DOHH2 (cell line): ENCODE results near the gene NRROS.

Source experiments
- H3F3A ChIP-seq: fragments of 200-600 bp; sonication (generic), shearing (Covaris generic); 2 replicates; pipeline ENCODE4 v1.6.0; 2016; ENCODE audit warnings: antibody characterized with exemption, mild to moderate bottlenecking; ENCODE audit not compliant: control insufficient read depth, insufficient read depth
- H3K27ac ChIP-seq: fragments of 200-600 bp; sonication (generic); 2 replicates; pipeline ENCODE4 v1.5.1; 2014; ENCODE audit warnings: low read depth, mild to moderate bottlenecking, low read length, moderate library complexity
- H3K27me3 ChIP-seq: fragments of 200-600 bp; sonication (generic); 2 replicates; pipeline ENCODE4 v1.6.1; 2014; ENCODE audit warnings: mild to moderate bottlenecking, low read length, mixed read lengths; ENCODE audit not compliant: control insufficient read depth
- H3K36me3 ChIP-seq: fragments of 200-600 bp; sonication (generic); 2 replicates; pipeline ENCODE4 v1.6.1; 2014; ENCODE audit warnings: mild to moderate bottlenecking, low read length, moderate library complexity, mixed read lengths; ENCODE audit not compliant: control insufficient read depth
- H3K4me1 ChIP-seq: fragments of 200-600 bp; sonication (generic); 2 replicates; pipeline ENCODE4 v1.6.1; 2014; ENCODE audit warnings: mild to moderate bottlenecking, low read length, mixed read lengths; ENCODE audit not compliant: control insufficient read depth
- H3K4me2 ChIP-seq: fragments of 200-600 bp; sonication (generic); 2 replicates; pipeline ENCODE4 v1.6.0; 2014; ENCODE audit warnings: mild to moderate bottlenecking, low read length, moderate library complexity
- H3K4me3 ChIP-seq: fragments of 200-600 bp; sonication (generic); 2 replicates; pipeline ENCODE4 v1.5.1; 2014; ENCODE audit warnings: mild to moderate bottlenecking, low read length, mixed read lengths
- H3K79me2 ChIP-seq: fragments of 200-600 bp; sonication (generic); 2 replicates; pipeline ENCODE4 v1.6.1; 2014; ENCODE audit warnings: mild to moderate bottlenecking, low read length, mixed read lengths; ENCODE audit not compliant: control insufficient read depth
- H3K9me2 ChIP-seq: fragments of 200-600 bp; sonication (generic); replicated peaks from 2 replicates; pipeline ENCODE4 v1.6.1; 2014; ENCODE audit warnings: mild to moderate bottlenecking, low read length, mixed read lengths; ENCODE audit not compliant: control insufficient read depth
- H3K9me3 ChIP-seq: fragments of 200-600 bp; sonication (generic); 2 replicates; pipeline ENCODE4 v1.6.1; 2014; ENCODE audit warnings: antibody characterized with exemption, low read length, mixed read lengths; ENCODE audit not compliant: control insufficient read depth, insufficient read depth
- H4K20me1 ChIP-seq: fragments of 200-600 bp; sonication (generic); 2 replicates; pipeline ENCODE4 v1.6.0; 2014; ENCODE audit warnings: low read depth, mild to moderate bottlenecking, antibody characterized with exemption, low read length, moderate library complexity; ENCODE audit not compliant: control insufficient read depth, insufficient read depth
- EZH2phosphoT487 ChIP-seq: fragments of 200-600 bp; sonication (generic); IDR thresholded peaks from 2 replicates; pipeline ENCODE4 v1.6.1; 2017; ENCODE audit warnings: borderline replicate concordance, mild to moderate bottlenecking, antibody characterized with exemption, low read length, moderate library complexity, mixed read lengths
- TF ChIP-seq, protein P1 (sequence below): fragments of 200-600 bp; sonication (generic); IDR thresholded peaks from one replicate; pipeline ENCODE4 v1.5.1; 2014; ENCODE audit warnings: antibody characterized with exemption, mild to moderate bottlenecking, low read depth, low read length; ENCODE audit not compliant: poor library complexity, severe bottlenecking

Gene NRROS

DNA sequence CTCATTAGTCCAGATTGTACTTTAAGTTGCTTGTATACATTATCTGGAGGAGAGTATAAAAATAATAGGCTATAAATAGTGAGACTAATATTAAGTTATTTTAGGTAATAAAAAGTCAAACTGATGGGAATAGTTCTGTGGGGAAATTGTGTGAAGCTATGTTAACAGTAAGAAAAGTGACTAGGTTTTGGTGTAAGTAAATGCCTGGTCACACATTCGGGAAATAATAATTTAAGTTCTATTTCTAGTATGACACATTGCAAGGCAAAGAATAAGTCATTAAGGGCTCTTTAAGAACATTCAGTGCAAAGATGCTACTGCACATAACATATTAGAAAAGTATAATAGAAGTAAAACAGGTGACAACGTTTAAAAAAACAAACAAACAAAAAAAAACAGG is 18.8 kb upstream of the NRROS start:
- no peaks in the 10 kb centered on the region for H3K9me2 ChIP-seq
- no peaks in the 10 kb centered on the region for H3K9me3 ChIP-seq
- no peak overlapping the region for H3K4me2 ChIP-seq
- no peak overlapping the region for H3K27ac ChIP-seq
- no peaks in the 10 kb centered on the region for H3F3A ChIP-seq
- peaks cover 18% of the 10 kb centered on the region for H3K4me1 ChIP-seq
- no peak overlapping the region for H3K4me3 ChIP-seq
- H4K20me1 ChIP-seq, result no peaks in the 10 kb centered on the region
- no peak for TF ChIP-seq EZH2phosphoT487
- TF ChIP-seq, protein P1, sequence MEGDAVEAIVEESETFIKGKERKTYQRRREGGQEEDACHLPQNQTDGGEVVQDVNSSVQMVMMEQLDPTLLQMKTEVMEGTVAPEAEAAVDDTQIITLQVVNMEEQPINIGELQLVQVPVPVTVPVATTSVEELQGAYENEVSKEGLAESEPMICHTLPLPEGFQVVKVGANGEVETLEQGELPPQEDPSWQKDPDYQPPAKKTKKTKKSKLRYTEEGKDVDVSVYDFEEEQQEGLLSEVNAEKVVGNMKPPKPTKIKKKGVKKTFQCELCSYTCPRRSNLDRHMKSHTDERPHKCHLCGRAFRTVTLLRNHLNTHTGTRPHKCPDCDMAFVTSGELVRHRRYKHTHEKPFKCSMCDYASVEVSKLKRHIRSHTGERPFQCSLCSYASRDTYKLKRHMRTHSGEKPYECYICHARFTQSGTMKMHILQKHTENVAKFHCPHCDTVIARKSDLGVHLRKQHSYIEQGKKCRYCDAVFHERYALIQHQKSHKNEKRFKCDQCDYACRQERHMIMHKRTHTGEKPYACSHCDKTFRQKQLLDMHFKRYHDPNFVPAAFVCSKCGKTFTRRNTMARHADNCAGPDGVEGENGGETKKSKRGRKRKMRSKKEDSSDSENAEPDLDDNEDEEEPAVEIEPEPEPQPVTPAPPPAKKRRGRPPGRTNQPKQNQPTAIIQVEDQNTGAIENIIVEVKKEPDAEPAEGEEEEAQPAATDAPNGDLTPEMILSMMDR, result no peak
- no peaks in the 10 kb centered on the region for H3K36me3 ChIP-seq
- H3K79me2 ChIP-seq, result no peaks in the 10 kb centered on the region
- H3K27me3 ChIP-seq, result 0 out of 2 replicates have a peak, but pooled peaks cover 2% of the 10 kb centered on the region

GRCh38 chr3:196621611-196622010 is 17.9 kb upstream of the NRROS start:
- Histone ChIP-seq H3K36me3 (no peaks in the 10 kb centered on the region), H4K20me1 (no peaks in the 10 kb centered on the region), H3K79me2 (no peaks in the 10 kb centered on the region), H3K9me2 (no peaks in the 10 kb centered on the region), H3K4me3 (no peak overlapping the region), H3K27ac (no peak overlapping the region), H3K4me2 (no peak overlapping the region), H3F3A (no peaks in the 10 kb centered on the region), H3K27me3 (0 out of 2 replicates have a peak, but pooled peaks cover 2% of the 10 kb centered on the region), H3K9me3 (no peaks in the 10 kb centered on the region), H3K4me1 (peaks cover 14% of the 10 kb centered on the region)
- no peak for TF ChIP-seq EZH2phosphoT487
- TF ChIP-seq, protein P1, result no peak

- Histone ChIP-seq H4K20me1 (no peaks in the 10 kb centered on the region), H3K79me2 (no peaks in the 10 kb centered on the region), H3K9me3 (no peaks in the 10 kb centered on the region), H3K9me2 (no peaks in the 10 kb centered on the region), H3K4me3 (no peak overlapping the region), H3K4me2 (no peak overlapping the region), H3K36me3 (no peaks in the 10 kb centered on the region), H3K4me1 (0 out of 2 replicates have a peak, but pooled peaks cover 4% of the 10 kb centered on the region), H3K27ac (no peak overlapping the region), H3K27me3 (0 out of 2 replicates have a peak, but pooled peaks cover 2% of the 10 kb centered on the region), H3F3A (no peaks in the 10 kb centered on the region)
- TF ChIP-seq EZH2phosphoT487, result no peak
- TF ChIP-seq, protein P1, result no peak
Observed at GRCh38 chr3:196624067-196624790, 15.3 kb upstream of the NRROS start.
